Muscle layer of duodenum (tissue), 2 donors: ENCODE data around the gene ARTN.

Experiments used
- H3K27ac ChIP-seq: one replicate; pipeline ENCODE4 v1.7.0; 2013; ENCODE audit warnings: mild to moderate bottlenecking, low read length
- H3K27me3 ChIP-seq: one replicate; pipeline ENCODE4 v1.7.0; 2013; ENCODE audit warnings: low read depth, mild to moderate bottlenecking, control low read depth, low read length
- H3K36me3 ChIP-seq, 2 donors: one replicate each; pipeline ENCODE4 v1.7.0; 2013; ENCODE audit warnings: low read length in 2 of 2, control low read depth in 1 of 2, mild to moderate bottlenecking in 1 of 2; ENCODE audit not compliant: insufficient read depth in 2 of 2, control insufficient read depth in 1 of 2
- H3K4me1 ChIP-seq, 2 donors: one replicate each; pipeline ENCODE4 v1.7.0; 2013; ENCODE audit warnings: low read length in 2 of 2, mild to moderate bottlenecking in 2 of 2, control low read depth in 1 of 2, moderate library complexity in 1 of 2; ENCODE audit not compliant: insufficient read depth in 2 of 2, control insufficient read depth in 1 of 2
- H3K4me3 ChIP-seq, 2 donors: one replicate each; pipeline ENCODE4 v1.7.0; 2013; ENCODE audit warnings: low read length in 2 of 2, low read depth in 1 of 2, mild to moderate bottlenecking in 1 of 2
- H3K9me3 ChIP-seq, 2 donors: one replicate each; pipeline ENCODE4 v1.7.0; 2013; ENCODE audit warnings: low read length in 2 of 2, control low read depth in 1 of 2, mild to moderate bottlenecking in 1 of 2; ENCODE audit not compliant: control insufficient read depth in 1 of 2
- donor health status: healthy.

The ARTN gene

DNA sequence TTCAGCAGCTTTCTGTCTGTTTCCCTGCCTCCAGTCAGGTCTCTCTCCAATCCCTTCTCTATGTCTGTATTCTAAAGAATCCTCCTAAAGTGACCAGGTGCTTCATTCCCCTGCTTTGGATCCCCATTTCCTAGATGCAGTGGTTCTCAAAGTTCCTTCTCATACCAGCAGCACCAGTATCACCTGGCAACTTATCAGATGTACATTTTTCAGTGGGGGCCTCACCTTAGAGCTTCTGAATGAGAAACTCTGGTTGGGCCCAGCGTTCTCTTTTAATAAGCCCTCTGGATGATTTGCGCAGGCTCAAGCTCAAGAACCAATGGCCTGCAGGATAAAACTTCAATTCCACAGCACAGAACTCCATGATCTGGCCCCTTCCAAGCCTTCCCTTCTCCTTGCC is 25.4 kb upstream of the ARTN start:
- Histone ChIP-seq H3K36me3 (peaks cover 4 to 6% of the 10 kb centered on the region in 2 donors), H3K4me3 (no peak overlapping the region), H3K4me1 (no peaks in the 10 kb centered on the region), H3K9me3 (no peaks in the 10 kb centered on the region), H3K27ac (no peak overlapping the region), H3K27me3 (no peaks in the 10 kb centered on the region)

DNA sequence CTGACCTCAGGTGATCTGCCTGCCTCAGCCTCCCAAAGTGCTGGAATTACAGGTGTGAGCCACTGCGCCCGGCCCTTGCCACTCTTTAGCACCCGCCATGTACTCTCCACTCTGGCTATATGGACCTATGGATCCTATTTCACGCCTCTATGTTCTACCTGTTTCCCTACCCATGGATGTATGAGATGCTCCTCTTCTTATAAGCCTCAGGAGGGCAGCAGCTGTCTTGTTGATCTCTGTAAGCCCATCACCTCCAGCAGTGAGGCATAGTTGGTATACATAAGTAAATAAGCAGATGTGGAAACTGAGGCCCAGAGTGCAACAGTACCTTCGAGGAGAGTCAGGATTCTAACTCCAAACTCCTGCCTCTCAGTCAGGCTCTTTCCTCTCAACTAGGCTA is 24.7 kb upstream of the ARTN start:
- Histone ChIP-seq H3K36me3 (peaks cover 4 to 6% of the 10 kb centered on the region in 2 donors), H3K4me1 (no peaks in the 10 kb centered on the region), H3K27ac (no peak overlapping the region), H3K27me3 (no peaks in the 10 kb centered on the region), H3K9me3 (no peaks in the 10 kb centered on the region), H3K4me3 (no peak overlapping the region)

DNA sequence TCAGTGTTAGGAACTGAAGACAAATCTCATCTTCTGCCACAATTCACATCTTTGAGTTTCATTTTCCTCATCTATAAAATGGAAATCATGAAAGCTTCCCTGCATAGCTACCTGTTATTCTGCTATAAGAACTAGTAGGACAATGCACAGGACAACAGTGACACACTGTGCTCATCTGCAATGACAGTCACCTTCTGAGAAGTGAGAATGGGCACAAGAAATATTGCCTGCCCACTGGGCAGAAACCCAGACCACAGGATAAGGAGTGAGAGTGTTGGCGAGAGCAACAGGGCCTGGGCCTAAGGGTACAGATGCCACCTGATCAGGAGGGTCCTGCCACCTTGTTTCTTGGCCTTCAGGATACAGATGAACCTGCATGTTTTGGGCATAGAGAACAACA is 23.3 kb upstream of the ARTN start:
- Histone ChIP-seq H3K36me3 (peaks cover 4 to 6% of the 10 kb centered on the region in 2 donors), H3K4me3 (no peak overlapping the region), H3K9me3 (no peaks in the 10 kb centered on the region), H3K4me1 (no peaks in the 10 kb centered on the region), H3K27me3 (no peaks in the 10 kb centered on the region), H3K27ac (no peak overlapping the region)

DNA sequence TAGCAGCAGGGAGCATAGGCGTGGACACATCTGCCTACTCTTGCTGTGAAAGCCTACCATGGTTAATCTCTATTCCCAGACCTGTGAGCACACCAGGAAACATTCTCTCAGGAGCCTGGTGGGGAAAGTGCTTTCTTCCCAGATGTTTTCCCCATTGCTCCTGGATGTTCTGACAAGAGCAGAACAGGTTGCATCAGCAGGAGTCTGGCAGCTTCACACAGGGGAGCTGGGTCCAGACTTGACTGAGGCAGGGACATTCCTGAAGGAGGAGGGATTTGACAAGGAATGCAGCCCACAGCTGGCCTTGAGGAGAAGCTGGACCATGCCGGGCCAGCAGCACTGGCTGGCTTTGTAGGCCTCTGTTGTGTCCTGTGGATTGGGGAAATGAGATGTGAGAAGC is 21.0 kb upstream of the ARTN start:
- H3K4me3 ChIP-seq = no peak overlapping the region
- H3K36me3 ChIP-seq = peaks cover under 1 to 4% of the 10 kb centered on the region in 2 donors
- H3K9me3 ChIP-seq = no peaks in the 10 kb centered on the region
- no peak overlapping the region for H3K27ac ChIP-seq
- H3K27me3 ChIP-seq = no peaks in the 10 kb centered on the region
- H3K4me1 ChIP-seq = no peaks in the 10 kb centered on the region

DNA sequence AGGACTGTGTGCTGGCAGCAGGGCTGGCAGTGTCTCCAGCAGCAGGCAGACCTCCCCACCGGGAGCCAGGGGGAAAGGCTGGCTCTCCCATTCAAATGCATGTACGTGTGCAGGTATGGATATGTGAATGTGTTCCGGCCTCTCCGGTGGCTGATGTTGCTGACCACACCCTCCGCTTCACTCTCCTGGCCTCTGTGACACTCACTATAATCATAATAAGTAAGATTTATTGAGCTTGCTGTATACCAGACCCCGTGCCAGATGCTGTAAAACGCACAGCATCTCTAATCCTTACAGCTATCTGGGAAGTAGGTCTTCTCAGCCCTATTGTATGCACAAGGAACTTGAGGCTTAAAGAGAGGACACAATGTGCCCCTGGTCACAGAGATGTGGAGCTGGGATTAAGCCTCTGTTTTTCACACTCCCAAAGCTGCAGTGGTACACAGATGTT is 20.5 kb upstream of the ARTN start:
- Histone ChIP-seq H3K36me3 (peaks cover 0 to 4% of the 10 kb centered on the region in 2 donors), H3K4me3 (no peak overlapping the region), H3K9me3 (no peaks in the 10 kb centered on the region), H3K27ac (no peak overlapping the region), H3K27me3 (no peaks in the 10 kb centered on the region), H3K4me1 (no peaks in the 10 kb centered on the region)

DNA sequence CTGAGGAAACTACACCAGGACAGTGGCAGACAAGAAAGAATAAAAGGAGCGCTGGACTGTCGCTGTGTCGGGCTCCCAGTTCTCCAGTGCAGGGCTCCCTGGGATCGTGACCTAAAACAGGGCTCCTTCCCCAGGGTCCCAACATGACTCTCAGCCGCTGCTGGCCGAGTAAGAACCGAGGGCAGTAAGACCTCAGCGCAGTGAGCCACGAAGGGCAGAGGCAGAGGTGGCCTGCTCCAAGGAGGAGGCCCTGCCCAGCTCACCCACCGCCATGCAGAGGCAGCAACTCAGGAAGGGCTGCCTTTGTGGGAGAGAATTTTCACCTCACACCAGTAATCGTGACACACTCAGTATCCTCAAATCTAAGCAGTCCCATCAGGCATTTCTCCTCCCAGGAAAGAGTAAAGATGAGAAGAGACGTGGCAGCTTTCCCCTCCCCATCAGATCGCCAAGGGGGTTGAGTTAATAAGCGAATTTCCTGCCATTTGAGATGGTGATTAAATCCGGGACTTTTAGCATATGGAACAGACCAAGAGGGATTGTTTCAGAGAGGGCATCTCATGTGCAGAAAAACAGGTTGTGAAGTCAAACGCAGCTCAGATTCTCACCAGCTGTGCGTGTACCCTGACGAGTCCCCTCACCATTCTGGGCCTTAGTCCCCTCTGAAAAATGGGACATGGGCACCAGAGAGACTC is 19.8 kb upstream of the ARTN start:
- H3K9me3 ChIP-seq = no peaks in the 10 kb centered on the region
- H3K36me3 ChIP-seq = peaks cover 0 to 4% of the 10 kb centered on the region in 2 donors
- H3K27ac ChIP-seq = no peak overlapping the region
- no peaks in the 10 kb centered on the region for H3K4me1 ChIP-seq
- no peak overlapping the region for H3K4me3 ChIP-seq
- H3K27me3 ChIP-seq = no peaks in the 10 kb centered on the region

DNA sequence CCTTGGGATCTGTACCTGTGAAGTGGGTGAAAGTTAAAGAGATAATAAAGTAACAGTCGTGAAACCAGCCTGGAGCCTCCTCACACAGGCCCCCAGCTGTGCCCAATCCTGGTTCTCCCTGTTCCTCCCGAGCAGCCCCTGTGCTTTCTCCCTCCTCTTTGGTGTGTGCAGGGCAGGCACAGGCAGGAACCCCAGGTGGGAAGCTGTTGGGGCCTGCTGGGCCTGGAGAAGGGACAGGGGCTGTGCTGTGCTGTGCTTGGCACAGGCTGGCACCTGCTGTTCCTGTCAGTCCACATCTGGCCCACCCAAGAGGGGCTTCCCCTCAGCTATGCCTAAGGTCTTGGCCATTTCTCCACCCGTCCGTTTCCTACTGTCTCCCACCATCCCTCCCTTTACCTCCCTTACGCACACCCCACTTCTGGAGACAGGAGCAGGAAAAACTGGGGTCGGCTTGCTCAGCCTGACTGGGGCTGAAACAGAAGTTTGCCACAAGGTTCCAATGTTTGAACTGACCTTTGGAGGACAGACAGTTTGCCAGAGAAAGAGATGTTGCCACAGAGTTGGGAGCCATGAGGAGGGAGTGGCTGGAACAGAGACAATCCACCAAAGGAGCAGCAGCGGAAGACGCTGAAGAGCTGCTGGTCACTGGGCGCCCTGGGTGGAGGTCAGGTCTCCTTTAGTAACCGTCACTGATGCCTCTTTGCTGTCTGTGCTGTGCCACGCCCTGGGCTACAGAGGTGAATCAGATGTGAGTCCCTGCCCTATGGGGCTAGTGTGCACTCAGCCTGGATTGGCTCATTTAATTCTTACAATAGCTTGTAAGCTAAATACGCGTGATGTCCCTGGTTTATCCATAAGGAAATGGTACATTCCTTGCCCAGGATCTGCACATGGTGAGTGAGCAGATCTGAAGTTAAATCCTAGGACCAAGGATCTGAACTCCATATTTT is 18.8 kb upstream of the ARTN start:
- H3K9me3 ChIP-seq = no peaks in the 10 kb centered on the region

DNA sequence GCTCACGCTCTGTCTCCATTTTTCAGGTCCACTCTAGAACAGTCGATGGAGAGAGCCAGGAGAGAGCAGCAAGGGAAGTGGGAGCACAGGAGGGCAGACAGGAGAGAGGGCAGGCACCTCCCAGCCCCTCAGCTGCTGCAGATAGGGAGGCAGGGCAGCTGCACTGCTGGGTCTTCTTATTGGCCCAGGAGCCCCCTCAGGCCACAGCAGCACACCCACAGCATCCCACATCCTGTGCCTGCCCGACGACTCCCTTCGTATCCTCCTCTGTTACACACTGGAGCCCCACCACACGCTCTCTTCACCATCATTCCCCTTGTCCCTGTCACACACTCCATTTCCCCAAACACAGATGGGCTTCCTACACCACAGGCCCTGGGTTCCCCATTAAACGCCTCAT is 13.7 kb upstream of the ARTN start:
- H3K4me3 ChIP-seq = no peak overlapping the region
- H3K4me1 ChIP-seq = no peaks in the 10 kb centered on the region
- H3K27ac ChIP-seq = no peak overlapping the region
- no peaks in the 10 kb centered on the region for H3K27me3 ChIP-seq
- peaks cover 10 to 12% of the 10 kb centered on the region in 2 donors for H3K36me3 ChIP-seq
- H3K9me3 ChIP-seq = no peaks in the 10 kb centered on the region

More for the DNA sequence above, 18.8 kb upstream of the ARTN start:
- Histone ChIP-seq H3K27me3 (no peaks in the 10 kb centered on the region), H3K4me1 (no peaks in the 10 kb centered on the region), H3K27ac (no peak overlapping the region), H3K36me3 (peaks cover 0 to 4% of the 10 kb centered on the region in 2 donors), H3K4me3 (no peak overlapping the region)

DNA sequence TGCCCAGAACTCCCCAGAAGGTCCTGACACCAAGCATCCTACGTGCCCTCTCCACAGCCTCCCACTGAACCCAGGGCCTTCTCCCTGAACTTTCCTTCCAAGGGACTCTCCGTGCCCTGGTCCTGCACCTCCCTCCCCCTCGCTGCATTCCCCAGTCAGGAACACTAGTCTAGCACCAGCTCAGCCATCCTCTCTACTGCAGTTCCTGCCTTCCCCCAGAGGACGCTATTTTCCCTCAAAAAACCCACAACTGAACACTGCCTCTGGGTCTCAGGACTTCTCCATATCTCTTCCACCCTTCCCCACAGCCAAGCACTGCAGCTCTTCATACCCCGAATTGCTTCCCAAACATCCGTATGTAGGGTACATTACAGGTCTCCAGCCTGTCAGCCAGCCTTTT is 12.6 kb upstream of the ARTN start:
- Histone ChIP-seq H3K4me3 (no peak overlapping the region), H3K36me3 (peaks cover 10 to 18% of the 10 kb centered on the region in 2 donors), H3K27ac (no peak overlapping the region), H3K9me3 (no peaks in the 10 kb centered on the region), H3K4me1 (no peaks in the 10 kb centered on the region), H3K27me3 (no peaks in the 10 kb centered on the region)

DNA sequence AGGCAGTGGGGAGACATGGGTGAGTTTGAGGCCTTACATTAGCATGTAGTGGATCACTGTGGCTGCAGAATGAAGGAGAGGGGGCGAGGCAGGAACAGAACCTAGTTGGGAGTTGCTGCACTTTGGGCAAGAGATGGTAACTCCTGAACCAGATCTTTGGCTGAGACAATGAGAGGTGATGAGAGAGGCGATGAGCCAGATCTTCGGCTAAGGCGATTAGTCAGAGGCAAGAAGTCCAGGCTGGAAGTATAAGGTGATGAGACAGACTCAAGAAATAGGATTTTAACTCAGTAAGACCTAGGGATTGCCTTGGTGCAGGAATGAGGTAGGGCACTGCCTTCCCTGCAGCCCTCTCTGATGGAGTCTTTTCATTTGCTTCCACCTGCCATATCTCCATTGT is 9.1 kb upstream of the ARTN start:
- no peaks in the 10 kb centered on the region for H3K27me3 ChIP-seq
- H3K27ac ChIP-seq = no peak overlapping the region
- peaks cover 10 to 25% of the 10 kb centered on the region in 2 donors for H3K36me3 ChIP-seq
- no peaks in the 10 kb centered on the region for H3K4me1 ChIP-seq
- H3K9me3 ChIP-seq = no peaks in the 10 kb centered on the region
- H3K4me3 ChIP-seq = no peak overlapping the region

DNA sequence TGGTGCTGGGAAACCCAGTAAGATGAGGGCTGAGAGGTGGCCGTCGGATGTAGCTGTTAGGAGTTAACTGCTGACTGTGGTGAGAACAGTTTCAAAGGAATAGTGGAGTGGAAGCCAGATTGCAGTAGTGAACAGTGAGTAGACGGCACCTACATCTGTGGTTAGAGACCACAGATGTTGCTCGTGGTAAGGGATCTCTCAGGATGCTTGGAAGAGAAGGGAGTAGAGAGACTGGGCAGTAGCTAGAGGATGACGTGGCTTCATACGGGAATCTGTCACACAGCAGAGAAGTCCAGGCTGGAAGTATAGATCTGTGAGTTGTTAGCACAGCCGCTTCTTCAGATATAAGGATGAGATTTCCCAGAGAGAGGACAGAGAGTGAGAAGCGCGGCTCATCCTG is 7.8 kb upstream of the ARTN start:
- H3K9me3 ChIP-seq = no peaks in the 10 kb centered on the region
- no peaks in the 10 kb centered on the region for H3K4me1 ChIP-seq
- H3K4me3 ChIP-seq = no peak overlapping the region
- no peaks in the 10 kb centered on the region for H3K27me3 ChIP-seq
- H3K36me3 ChIP-seq = peaks cover 13 to 32% of the 10 kb centered on the region in 2 donors
- H3K27ac ChIP-seq = no peak overlapping the region
